ENCODE results near the gene ARHGEF10L. TPM values are rescaled to one million over a fixed set of nuclear protein-coding genes. Genes with fewer than 3 reads are reported as not detected.
A peak's percentile ranks its signal among the peaks of the same experiment; 100 is the strongest.

ARHGEF10L gene
- total RNA-seq, 1 donor from 2014 or later = 27.8 TPM

DNA sequence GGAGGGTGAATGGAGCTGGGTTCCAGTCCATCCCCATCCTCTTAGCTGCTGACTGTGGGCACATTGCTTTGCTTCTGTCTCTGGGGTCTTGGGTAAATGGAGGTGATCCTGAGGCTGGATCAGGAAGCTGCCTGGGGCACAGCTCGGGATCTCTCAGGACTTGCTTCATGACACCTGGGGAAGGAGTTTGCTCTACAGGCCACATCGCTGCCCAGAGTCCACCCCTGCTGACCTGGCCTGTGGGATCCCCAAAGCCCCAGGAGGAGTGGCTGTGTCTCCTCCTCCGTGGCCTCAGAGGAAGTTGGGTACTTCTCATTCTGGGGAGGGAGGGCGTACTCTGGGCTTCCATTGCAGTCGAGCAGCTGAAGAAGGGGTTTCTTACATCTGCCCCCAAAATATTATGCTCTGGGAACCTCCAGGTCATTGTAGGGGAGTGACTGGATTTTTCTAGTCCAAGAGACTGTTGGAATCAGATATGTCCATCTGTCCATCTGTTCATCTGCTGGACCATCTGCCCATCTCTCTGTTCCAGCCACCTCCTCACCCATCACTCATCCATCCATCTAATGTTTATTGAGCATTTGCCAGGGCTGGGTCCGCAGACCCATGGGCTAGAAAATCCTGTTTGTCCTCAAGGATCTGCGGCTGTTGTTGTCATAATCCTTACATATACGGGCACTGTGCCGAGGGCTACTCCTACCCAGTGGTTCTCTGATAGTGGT, 45.9 kb downstream of the ARHGEF10L start:
- DNase-seq (ENCODE audit: low read depth) = no peak
- TF ChIP-seq, protein P1, sequence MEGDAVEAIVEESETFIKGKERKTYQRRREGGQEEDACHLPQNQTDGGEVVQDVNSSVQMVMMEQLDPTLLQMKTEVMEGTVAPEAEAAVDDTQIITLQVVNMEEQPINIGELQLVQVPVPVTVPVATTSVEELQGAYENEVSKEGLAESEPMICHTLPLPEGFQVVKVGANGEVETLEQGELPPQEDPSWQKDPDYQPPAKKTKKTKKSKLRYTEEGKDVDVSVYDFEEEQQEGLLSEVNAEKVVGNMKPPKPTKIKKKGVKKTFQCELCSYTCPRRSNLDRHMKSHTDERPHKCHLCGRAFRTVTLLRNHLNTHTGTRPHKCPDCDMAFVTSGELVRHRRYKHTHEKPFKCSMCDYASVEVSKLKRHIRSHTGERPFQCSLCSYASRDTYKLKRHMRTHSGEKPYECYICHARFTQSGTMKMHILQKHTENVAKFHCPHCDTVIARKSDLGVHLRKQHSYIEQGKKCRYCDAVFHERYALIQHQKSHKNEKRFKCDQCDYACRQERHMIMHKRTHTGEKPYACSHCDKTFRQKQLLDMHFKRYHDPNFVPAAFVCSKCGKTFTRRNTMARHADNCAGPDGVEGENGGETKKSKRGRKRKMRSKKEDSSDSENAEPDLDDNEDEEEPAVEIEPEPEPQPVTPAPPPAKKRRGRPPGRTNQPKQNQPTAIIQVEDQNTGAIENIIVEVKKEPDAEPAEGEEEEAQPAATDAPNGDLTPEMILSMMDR (conservative IDR thresholded peaks at IDR 0.05; ENCODE audit: low read depth, low read length) = no peak

DNA sequence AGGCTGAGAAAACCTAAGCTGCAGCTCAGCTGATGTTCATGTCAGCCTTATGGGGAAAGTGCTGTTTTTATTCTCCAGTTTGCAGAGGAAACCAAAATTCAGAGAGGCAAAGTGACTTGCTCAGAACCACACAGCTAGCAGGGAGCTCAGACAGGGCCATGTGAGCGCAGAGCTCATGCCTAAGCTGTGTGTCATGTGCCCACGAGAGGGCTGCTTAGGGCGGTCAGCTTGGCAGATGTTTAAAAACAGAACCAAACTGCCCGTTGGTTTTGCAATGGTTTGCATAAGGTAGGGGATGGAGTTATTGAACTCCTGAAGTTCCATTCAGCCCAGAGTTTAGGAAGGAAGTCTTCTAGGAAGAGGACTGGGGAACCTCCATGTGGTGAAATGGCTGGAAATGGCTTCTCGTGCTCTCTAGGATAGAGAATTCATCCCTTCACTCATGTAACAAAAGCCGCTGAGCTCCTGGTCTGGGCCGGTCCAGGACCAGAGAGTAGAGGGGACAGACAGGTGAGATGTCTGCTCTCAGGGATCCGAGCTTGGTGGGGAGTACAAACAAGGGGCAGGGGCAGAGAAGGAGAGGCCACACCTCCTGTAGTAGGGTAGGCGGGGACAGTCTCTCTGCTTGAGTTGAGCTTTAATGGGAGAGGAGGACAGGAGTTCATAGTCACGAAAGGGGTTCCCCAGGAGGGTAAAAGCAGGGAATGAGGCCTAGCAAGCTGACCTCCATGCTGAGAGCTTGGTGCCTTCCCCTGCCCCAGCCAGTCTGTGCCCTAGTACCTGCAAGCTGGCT, 46.9 kb downstream of the ARHGEF10L start:
- peak; percentile 63 for DNase-seq (ENCODE audit: low read depth)
- TF ChIP-seq, protein P1 (conservative IDR thresholded peaks at IDR 0.05; ENCODE audit: low read depth, low read length) = no peak
- H3K4me3 ChIP-seq (ENCODE audit: low read depth, low read length) = no peak overlapping the region

More for the DNA sequence above, 45.9 kb downstream of the ARHGEF10L start:
- H3K4me3 ChIP-seq (ENCODE audit: low read depth, low read length) = no peak overlapping the region

DNA sequence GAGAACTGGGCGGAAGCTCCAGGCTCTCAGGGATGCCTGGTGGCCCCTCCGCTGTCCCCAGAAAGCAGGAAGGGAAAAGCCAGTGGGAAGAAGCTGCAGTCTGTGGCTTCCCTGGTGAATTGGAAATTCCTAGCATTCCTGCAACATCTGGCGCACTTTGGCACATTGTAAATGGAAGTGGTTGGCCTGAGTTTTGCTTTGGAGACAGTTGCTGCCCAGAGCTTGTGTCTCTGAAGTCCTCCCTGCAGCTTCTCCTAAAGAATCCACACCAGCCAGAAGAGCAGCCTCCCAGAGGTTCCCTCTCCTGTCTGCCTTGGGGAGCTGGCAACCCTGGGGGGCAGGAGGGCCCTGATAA, 48.2 kb downstream of the ARHGEF10L start:
- TF ChIP-seq, protein P1 (conservative IDR thresholded peaks at IDR 0.05; ENCODE audit: low read depth, low read length) = no peak
- DNase-seq (ENCODE audit: low read depth) = no peak
- no peak overlapping the region for H3K4me3 ChIP-seq (ENCODE audit: low read depth, low read length)

DNA sequence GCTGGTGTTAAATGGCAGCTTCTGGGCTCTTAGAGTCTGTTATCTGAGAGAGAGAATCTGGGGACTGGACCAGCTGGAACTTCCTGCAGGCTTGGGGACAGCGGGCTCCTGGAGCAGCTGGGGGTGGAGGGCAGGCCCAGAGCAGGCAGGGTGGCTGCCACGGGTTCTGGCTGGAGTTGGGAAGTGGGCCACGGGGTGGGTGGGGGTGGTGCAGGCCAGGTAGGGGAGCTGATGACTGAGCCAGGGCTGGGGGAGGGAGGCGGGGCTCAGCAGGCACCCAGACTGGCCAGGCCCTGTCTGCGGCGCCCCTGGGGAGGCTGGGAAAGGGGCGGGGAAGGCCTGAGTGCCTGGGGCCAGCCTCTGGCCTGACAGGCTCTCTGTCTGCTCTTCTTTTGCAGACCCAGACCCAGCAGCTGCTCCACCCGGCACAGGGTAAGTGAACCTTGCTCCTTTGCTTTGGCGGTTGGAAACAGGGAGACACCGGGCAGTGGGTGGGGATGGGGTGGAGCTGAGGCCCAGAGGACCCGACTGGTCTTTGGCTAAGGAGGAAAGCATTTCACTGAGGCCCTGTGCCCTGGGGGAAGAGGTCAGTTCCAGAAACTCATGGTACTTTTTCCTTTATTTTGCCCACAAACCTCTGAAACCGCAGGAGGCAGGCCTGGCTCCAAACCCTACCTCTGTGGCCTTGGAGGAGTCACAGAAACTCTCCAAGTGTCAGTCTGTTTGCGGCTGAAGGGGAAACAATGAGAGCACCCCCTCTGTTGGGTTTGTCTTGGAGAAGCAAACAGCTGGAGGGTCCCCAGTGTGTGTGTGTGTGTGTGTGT, 48.8 kb downstream of the ARHGEF10L start:
- TF ChIP-seq, protein P1 (conservative IDR thresholded peaks at IDR 0.05; ENCODE audit: low read depth, low read length) = no peak
- no peak for DNase-seq (ENCODE audit: low read depth)

DNA sequence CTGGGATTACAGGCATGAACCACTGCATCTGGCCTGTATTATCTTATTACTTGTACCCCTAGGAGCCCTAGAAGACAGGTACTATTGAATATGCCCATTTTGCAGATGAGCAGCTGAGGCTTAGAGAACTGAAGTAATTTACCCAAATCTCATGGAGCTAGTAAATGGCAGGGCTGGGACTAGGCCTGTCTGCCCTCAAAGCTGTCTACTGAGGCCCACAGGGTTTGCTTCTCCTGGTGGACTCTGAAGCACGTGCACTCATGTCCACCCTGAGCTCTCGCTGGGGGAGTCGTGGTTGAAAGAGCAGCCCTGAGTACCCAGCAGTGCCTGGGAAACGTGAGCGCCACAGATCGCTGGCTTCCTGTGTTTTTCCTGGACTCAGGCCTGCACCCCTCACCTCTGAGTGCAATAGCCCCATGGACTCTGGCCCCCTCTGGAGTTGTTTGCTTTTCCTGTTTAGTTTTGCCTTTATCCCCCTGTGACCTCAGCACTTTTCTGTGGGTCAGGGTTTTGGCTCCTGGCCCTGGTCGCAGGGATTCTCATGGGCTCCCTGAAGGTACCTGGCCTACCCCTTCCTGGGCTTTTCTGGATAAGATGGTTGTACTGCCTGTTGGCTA, 52.4 kb downstream of the ARHGEF10L start:
- TF ChIP-seq, protein P1 (conservative IDR thresholded peaks at IDR 0.05; ENCODE audit: low read depth, low read length) = peak; percentile 43

More for the DNA sequence above, 48.8 kb downstream of the ARHGEF10L start:
- H3K4me3 ChIP-seq (ENCODE audit: low read depth, low read length) = no peak overlapping the region

DNA sequence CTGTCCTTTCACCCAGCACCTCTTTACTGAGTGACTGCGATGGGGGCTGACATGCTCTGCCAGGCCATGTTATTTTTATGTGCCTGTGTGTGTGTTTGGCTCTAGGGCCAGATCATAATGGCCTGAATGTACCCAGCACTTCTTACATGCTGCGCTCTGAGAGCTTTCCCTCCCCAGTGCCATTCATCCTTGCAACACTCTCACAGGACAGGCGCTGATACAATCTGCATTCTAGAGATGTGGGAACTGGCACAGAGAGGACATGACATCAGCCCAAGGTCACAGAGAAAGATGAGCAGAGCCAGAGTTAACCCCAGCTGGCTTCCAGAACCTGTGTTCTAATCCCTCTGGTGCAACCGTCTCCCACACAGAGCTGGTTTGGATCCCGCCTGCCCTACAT, 54.5 kb downstream of the ARHGEF10L start:
- no peak for DNase-seq (ENCODE audit: low read depth)
- H3K4me3 ChIP-seq (ENCODE audit: low read depth, low read length) = no peak overlapping the region
- TF ChIP-seq, protein P1 (conservative IDR thresholded peaks at IDR 0.05; ENCODE audit: low read depth, low read length) = no peak

More for the DNA sequence above, 52.4 kb downstream of the ARHGEF10L start:
- no peak overlapping the region for H3K4me3 ChIP-seq (ENCODE audit: low read depth, low read length)
- DNase-seq (ENCODE audit: low read depth) = no peak

All from epithelial cell of proximal tubule (primary cell).